ENCODE measurements around the gene NCK1.

DNA sequence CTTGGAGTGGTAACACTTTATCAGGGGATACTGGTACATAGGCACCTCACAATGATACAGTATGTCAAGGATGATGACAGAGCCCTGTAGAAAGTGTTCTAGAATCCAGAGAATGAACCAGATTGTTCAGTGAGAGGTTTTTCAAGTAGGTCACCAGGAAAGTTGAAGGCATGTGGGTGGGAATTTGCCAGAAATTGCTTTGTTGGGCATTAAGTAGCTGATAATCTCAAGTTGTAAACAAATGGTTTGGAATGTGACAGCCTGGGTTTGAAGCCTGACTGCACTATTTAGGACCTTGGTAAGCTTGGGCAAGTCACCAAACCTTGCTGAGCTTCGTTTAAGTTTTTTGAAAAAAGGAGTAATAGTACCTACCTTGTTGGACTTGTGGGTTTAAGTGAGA, 30.5 kb upstream of the NCK1 start:
- TF ChIP-seq, protein P1, sequence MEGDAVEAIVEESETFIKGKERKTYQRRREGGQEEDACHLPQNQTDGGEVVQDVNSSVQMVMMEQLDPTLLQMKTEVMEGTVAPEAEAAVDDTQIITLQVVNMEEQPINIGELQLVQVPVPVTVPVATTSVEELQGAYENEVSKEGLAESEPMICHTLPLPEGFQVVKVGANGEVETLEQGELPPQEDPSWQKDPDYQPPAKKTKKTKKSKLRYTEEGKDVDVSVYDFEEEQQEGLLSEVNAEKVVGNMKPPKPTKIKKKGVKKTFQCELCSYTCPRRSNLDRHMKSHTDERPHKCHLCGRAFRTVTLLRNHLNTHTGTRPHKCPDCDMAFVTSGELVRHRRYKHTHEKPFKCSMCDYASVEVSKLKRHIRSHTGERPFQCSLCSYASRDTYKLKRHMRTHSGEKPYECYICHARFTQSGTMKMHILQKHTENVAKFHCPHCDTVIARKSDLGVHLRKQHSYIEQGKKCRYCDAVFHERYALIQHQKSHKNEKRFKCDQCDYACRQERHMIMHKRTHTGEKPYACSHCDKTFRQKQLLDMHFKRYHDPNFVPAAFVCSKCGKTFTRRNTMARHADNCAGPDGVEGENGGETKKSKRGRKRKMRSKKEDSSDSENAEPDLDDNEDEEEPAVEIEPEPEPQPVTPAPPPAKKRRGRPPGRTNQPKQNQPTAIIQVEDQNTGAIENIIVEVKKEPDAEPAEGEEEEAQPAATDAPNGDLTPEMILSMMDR (IDR thresholded peaks at IDR 0.05) = no peak
- no peak for TF ChIP-seq POLR2A (IDR thresholded peaks at IDR 0.05)

Measured in uterus (tissue), 2 donors.